ENCODE measurements around the gene OR51B2.
"Not testable (repeated sequence)": the region's sequence is repeated elsewhere in the genome, so short reads cannot be mapped to it uniquely, and the experiment has no call there.

OR51B2 gene

DNA sequence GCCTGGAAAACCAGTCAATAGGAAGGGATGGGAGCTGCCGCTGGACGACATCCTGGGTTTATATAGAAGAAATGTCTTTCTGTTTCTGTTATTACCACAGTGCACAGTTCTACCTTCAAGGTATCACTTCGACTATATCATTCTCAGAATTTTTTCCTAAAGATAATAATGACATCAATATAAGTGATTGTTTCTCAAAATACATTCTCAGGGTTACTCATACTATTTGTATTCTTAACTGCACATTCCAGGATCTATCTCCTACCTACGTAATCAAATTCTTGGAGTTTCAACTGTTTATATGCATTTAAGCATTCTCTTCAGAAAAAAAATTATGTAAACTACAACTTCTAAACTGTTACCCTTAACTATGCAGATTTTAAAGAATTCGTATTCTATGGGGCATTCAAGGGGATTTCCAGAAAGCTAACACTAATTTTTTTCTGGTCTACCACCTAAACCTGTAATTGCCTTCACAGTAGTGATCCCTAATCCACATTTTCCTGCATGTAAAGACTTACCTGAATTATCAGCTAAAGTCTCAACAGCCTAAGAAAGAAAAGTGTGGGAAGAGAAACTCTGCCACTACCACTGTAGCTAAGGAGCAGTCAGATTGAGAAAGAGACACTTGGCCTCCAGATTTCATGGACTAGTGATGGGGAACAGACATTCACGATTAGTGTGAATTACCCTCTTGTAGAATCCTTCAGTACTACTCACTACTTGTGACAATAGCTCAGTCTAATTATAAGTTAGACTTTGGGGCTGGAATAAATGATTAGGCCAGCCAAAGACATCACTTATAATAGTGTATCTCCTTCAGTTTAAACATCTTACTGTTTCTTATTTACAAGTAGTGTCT, 19.6 kb upstream of the OR51B2 start, which contains the start of gene OR51B5:
OR51B5 (minus strand) TSS at position 51 of the 862 bp plus-strand sequence; CDS start at position 51, 0 bp downstream.
- Mint-ChIP-seq H3K4me1 (no peaks in the 10 kb centered on the region), H3K27ac (no peak within 1 kb of the TSS), H3K27me3 (peaks cover 5% of the 10 kb centered on the region), H3K36me3 (no peaks in the 10 kb centered on the region), H3K9me3 (no peaks in the 10 kb centered on the region), H3K4me3 (no peak within 1 kb of the TSS)
- no peak for DNase-seq (ENCODE audit: low spot score in 2 of 2)
- no peak for ATAC-seq (ENCODE audit: low read depth)

DNA sequence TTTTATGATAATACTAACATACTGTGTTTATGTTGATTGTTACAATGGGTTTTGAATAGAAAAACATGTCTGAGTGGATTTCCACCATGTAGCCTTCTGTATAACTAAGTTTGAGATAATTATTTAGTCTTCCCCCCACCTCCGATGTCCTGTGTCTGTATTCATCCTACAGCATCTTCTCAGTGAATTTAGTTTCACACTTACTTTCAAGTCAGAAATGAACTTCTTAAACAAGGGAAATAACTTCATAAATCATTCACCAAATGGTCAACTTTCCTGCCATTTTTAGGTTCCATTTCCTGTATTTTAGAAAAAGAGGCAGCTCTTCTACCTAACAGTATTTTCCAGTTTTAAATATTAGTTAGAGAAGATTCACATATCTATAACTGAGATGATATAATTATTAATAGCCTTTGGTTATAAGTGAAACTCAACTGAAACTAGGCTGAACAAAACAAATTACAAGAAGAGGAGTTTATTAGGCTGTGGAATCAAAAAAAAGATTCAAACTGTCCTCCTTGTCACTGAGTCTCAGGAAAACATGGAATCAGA, 15.8 kb upstream of the OR51B2 start:
- no peaks in the 10 kb centered on the region for H3K36me3 Mint-ChIP-seq
- no peaks in the 10 kb centered on the region for H3K4me1 Mint-ChIP-seq
- no peaks in the 10 kb centered on the region for H3K9me3 Mint-ChIP-seq
- DNase-seq (ENCODE audit: low spot score in 2 of 2) = no peak
- H3K4me3 Mint-ChIP-seq = no peak overlapping the region
- peaks cover 2% of the 10 kb centered on the region for H3K27me3 Mint-ChIP-seq
- ATAC-seq (ENCODE audit: low read depth) = no peak
- no peak overlapping the region for H3K27ac Mint-ChIP-seq

DNA sequence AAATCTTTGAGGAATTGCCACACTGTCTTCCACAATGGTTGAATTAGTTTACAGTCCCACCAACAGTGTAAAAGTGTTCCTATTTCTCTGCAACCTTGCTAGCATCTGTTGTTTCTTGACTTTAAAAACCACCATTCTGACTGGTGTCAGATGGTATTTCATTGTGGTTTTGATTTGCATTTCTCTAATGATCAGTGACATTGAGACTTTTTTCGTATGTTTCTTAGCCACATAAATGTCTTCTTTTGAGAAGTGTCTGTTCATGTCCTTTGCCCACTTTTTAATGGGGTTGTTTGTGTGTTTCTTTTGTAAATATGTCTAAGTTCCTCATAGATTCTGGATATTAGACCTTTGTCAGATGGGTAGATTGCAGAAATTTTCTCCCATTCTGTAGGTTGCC, 13.2 kb upstream of the OR51B2 start:
- not testable (repeated sequence) for ATAC-seq (ENCODE audit: low read depth); H3K4me3 Mint-ChIP-seq; H3K27me3 Mint-ChIP-seq; H3K36me3 Mint-ChIP-seq; H3K4me1 Mint-ChIP-seq; H3K9me3 Mint-ChIP-seq; DNase-seq (ENCODE audit: low spot score in 2 of 2); H3K27ac Mint-ChIP-seq

DNA sequence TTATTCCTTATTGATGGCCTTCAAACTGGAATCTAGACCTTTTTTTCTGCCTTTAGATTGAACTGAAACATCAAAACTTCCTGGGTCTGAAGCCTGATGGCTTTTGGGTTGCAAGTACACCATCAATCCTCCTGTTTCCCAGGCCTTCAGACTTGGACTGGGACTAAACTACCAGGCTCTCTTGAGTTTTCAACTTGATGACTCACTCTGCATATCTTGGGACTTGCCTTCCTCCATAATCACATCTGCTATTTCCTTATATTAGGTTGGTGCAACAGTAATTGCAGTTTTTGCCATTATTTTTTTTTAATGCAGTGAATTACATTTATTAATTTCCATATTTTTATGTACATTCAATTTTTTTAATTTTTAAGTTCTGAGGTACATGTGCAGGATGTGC, 12.2 kb upstream of the OR51B2 start:
- DNase-seq (ENCODE audit: low spot score in 2 of 2) = no peak
- no peak for ATAC-seq (ENCODE audit: low read depth)
- no peak overlapping the region for H3K27ac Mint-ChIP-seq
- no peak overlapping the region for H3K4me3 Mint-ChIP-seq
- peaks cover 1% of the 10 kb centered on the region for H3K27me3 Mint-ChIP-seq
- no peaks in the 10 kb centered on the region for H3K9me3 Mint-ChIP-seq
- H3K4me1 Mint-ChIP-seq = no peaks in the 10 kb centered on the region
- no peaks in the 10 kb centered on the region for H3K36me3 Mint-ChIP-seq

DNA sequence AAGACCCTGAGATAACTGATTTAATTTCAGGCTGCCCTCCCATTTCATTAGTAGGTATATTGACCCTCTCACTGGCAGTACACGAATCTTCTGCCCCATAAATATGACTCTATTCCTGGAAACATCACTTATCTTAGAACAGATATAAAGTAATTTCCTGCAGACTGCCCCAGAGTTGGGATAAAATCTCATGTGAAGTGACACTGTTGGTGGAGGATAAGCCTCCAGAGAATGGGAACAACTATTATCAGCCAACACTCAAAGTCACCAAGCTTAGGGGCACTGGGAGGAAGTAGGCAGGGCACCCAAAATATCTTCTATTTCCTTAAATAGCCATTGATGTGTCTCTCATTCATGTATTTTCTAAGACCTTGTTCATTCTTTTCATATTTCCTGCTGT, 11.1 kb upstream of the OR51B2 start:
- H3K9me3 Mint-ChIP-seq = no peaks in the 10 kb centered on the region
- no peaks in the 10 kb centered on the region for H3K36me3 Mint-ChIP-seq
- no peaks in the 10 kb centered on the region for H3K4me1 Mint-ChIP-seq
- no peak overlapping the region for H3K27ac Mint-ChIP-seq
- no peak overlapping the region for H3K4me3 Mint-ChIP-seq
- DNase-seq (ENCODE audit: low spot score in 2 of 2) (no peak), ATAC-seq (ENCODE audit: low read depth) (no peak)
- H3K27me3 Mint-ChIP-seq = peaks cover 1% of the 10 kb centered on the region

DNA sequence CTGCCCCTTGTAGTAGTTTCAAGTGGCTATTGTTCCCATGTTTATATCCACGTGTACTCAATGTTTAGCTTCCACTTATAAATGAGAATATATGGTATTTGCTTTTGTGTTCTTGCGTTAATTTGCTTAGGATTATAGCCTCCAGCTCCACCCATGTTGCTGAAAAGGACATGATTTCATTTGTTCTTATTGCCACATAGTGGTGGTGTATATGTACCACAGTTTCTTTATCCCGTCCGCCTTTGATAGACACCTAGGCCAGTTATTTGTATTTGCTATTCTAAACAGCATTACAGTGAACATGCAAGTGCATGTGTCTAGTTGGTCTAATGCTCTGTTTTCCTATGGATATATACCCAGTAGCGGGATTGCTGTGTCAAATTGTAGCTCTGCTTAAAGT, 6.8 kb downstream of the OR51B2 start:
- Mint-ChIP-seq H3K4me3 (no peak overlapping the region), H3K36me3 (no peaks in the 10 kb centered on the region), H3K4me1 (no peaks in the 10 kb centered on the region), H3K27ac (no peak overlapping the region), H3K9me3 (peaks cover 2% of the 10 kb centered on the region), H3K27me3 (no peaks in the 10 kb centered on the region)
- no peak for ATAC-seq (ENCODE audit: low read depth)
- DNase-seq (ENCODE audit: low spot score in 2 of 2) = no peak

DNA sequence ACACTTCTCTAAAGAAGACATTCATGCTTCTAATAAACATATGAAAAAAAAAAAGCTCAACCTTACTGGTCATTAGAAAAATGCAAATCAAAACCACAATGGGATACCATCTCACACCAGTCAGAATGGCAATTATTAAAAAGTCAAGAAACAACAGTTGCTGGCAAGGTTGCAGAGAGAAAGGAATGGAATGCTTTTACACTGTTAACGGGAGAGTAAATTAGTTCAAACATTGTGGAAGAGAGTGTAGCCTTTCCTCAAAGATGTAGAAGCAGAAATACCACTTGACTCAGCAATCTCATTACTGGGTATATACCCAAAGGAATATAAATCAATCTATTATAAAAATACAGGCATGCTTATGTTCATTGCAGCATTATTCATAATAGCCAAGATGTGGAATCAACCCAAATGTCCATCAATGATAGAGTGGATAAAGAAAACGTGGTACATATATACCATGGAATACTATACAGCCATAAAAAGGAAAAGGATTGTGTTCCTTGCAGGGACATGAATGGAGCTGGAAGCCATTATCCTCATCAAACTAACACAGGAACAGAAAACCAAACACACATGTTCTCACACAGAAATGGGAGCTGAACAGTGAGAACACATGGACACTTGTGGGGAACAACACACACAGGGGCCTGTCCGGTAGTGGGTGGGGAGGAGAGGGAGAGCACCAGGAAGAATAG, 10.6 kb downstream of the OR51B2 start:
- not testable (repeated sequence) for ATAC-seq (ENCODE audit: low read depth); H3K4me1 Mint-ChIP-seq; DNase-seq (ENCODE audit: low spot score in 2 of 2); H3K4me3 Mint-ChIP-seq; H3K36me3 Mint-ChIP-seq; H3K27ac Mint-ChIP-seq; H3K27me3 Mint-ChIP-seq; H3K9me3 Mint-ChIP-seq

DNA sequence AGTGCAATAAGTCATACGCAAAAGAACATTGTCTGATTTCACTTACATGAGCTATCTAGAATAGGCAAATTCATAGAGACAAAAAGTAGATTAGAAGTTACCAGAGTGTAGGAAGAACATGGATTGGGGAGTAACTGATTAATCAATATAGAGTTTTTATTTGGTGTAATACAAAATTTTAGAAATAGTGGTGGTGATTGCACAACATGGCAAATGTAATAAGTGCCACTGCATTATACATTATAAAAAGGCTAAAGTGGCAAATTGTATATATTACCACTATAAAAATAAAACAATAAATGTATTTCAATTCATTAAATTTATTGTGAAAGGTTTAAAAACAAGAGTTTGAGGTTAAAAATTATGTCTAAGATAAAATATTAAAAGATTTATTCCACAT, 13.7 kb downstream of the OR51B2 start:
- ATAC-seq (ENCODE audit: low read depth) (no peak), DNase-seq (ENCODE audit: low spot score in 2 of 2) (no peak)
- Mint-ChIP-seq H3K27ac (no peak overlapping the region), H3K4me1 (no peaks in the 10 kb centered on the region), H3K27me3 (peaks cover 4% of the 10 kb centered on the region), H3K9me3 (peaks cover 2% of the 10 kb centered on the region), H3K36me3 (no peaks in the 10 kb centered on the region), H3K4me3 (no peak overlapping the region)

DNA sequence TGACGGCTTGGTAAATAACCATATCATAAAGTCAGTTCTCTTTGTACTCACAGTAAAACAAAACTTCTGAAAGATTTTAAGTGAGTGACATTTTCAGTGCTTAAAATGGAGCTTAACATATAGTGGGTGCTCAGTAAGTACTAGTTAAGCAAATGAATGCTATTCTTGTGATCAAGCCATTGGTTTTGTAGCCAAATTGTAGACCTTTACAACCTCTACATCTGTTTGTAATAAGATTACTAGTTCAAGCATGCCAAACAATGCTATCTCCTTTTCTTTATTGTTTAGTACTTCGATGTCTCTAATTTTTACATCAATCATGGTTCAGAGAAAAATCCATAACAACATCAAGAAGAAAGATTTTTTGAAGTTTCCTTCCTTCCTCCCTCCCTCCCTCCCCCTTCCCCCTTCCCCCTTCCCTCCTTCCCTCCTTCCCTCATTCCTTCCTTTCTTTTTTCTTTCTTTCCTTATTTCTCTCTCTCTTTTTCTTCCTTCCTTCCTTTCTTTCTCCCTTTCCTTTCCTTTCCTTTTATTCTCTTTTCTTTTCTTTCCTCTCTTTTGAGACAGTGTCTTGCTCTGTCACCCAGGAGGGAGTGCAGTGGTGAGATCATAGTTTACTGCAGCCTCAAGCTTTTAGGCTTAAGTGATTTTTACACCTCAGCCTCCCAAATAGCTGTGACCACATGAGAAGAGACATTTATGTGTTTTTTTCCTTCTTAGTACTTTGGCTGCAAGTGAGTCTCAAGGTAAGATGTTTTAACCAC, 16.7 kb downstream of the OR51B2 start:
- Mint-ChIP-seq H3K36me3 (no peaks in the 10 kb centered on the region), H3K9me3 (no peaks in the 10 kb centered on the region), H3K4me3 (no peak overlapping the region), H3K4me1 (no peaks in the 10 kb centered on the region), H3K27me3 (peaks cover 4% of the 10 kb centered on the region), H3K27ac (no peak overlapping the region)
- no peak for DNase-seq (ENCODE audit: low spot score in 2 of 2)
- ATAC-seq (ENCODE audit: low read depth) = no peak

DNA sequence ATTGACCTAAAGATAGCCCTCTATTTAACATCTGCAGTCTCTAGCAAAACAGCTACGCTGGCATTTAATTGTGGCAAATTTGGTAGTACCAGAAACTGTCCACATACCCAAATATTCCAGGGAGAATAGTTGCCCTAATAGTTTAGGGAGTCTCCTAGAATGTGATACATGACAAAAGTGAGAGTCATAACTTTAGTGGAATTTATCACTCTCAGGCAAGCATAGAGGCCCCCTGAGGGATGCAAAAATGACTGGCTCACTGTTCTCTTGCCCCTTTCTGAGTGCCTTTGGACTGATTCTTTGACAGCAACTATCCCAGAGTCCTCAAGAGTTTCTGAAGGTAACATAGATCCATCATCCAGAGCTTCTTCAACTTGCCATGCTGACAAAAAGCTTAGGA, 20.1 kb downstream of the OR51B2 start:
- Mint-ChIP-seq H3K27me3 (peaks cover 1% of the 10 kb centered on the region), H3K9me3 (no peaks in the 10 kb centered on the region), H3K4me3 (no peak overlapping the region), H3K4me1 (no peaks in the 10 kb centered on the region), H3K27ac (no peak overlapping the region), H3K36me3 (no peaks in the 10 kb centered on the region)
- DNase-seq (ENCODE audit: low spot score in 2 of 2) (no peak), ATAC-seq (ENCODE audit: low read depth) (no peak)

DNA sequence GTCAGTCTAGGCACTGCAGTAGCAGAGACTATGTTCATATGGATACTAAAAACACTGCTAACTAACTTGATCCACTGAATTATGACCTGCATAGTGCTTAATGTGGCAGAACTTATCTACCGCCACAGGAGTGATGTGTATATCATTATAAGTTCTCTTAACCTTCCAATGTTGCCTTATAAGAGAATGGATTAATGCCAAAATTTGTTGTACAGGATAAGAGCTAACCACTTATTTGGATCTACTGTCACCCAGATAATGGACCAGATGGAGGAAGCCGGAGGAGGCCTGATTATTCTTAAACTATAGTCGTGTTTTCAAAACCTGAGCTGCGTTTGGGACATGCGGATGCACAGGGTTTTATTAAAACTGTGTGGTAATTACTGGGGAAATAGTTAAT, 20.5 kb downstream of the OR51B2 start:
- H3K9me3 Mint-ChIP-seq = no peaks in the 10 kb centered on the region
- H3K4me3 Mint-ChIP-seq = no peak overlapping the region
- no peaks in the 10 kb centered on the region for H3K4me1 Mint-ChIP-seq
- ATAC-seq (ENCODE audit: low read depth) = no peak
- no peak for DNase-seq (ENCODE audit: low spot score in 2 of 2)
- H3K36me3 Mint-ChIP-seq = no peaks in the 10 kb centered on the region
- peaks cover 1% of the 10 kb centered on the region for H3K27me3 Mint-ChIP-seq
- no peak overlapping the region for H3K27ac Mint-ChIP-seq

DNA sequence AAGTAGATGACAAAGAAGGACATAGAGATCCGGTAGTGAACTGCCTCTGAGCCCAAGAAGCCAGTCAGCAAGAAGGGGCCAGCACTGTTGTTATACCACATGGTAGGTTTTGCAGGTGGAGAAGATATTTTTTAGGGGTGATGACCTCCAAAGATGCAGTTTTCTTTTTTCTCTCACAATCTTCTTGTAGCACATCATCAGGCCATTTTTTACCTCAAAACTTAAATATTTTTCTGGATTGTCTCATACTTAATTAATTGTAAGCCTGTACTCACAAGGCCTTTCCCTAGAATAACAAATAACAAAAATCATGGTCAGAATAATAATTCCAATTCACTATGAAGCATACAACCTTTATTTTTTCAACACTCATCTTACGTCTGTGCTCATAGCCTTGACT, 22.3 kb downstream of the OR51B2 start, which contains the start of gene OR51B4:
OR51B4 (minus strand) TSS at position 101 of the 400 bp plus-strand sequence; CDS start at position 101, 0 bp downstream.
- ATAC-seq (ENCODE audit: low read depth) (no peak), DNase-seq (ENCODE audit: low spot score in 2 of 2) (no peak)
- no peak within 1 kb of the TSS for H3K27ac Mint-ChIP-seq
- peaks cover 4% of the 10 kb centered on the region for H3K27me3 Mint-ChIP-seq
- no peak within 1 kb of the TSS for H3K4me3 Mint-ChIP-seq
- H3K36me3 Mint-ChIP-seq = no peaks in the 10 kb centered on the region
- H3K9me3 Mint-ChIP-seq = no peaks in the 10 kb centered on the region
- H3K4me1 Mint-ChIP-seq = no peaks in the 10 kb centered on the region

DNA sequence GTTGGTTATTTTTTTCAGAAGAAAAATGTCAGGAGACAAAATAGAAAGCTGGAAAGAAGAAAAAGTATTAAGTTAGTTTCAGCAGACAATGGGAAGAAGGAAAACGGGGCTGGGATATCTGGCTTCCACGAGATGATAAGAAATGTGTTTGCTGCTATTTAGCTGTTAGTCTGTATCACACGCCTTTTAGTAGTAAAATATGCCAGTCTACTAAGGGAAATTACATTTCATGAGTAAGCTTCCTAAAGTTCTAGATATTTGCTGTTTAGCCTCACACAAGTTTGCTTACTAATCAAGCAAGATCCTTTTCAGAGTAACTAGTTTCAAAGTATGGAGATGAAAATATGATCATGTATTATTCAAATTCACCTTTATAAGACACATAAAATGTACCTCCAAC, 23.8 kb downstream of the OR51B2 start:
- no peaks in the 10 kb centered on the region for H3K9me3 Mint-ChIP-seq
- ATAC-seq (ENCODE audit: low read depth) (no peak), DNase-seq (ENCODE audit: low spot score in 2 of 2) (no peak)
- H3K4me3 Mint-ChIP-seq = no peak overlapping the region
- no peak overlapping the region for H3K27ac Mint-ChIP-seq
- no peaks in the 10 kb centered on the region for H3K4me1 Mint-ChIP-seq
- H3K27me3 Mint-ChIP-seq = peaks cover 6% of the 10 kb centered on the region
- H3K36me3 Mint-ChIP-seq = no peaks in the 10 kb centered on the region

DNA sequence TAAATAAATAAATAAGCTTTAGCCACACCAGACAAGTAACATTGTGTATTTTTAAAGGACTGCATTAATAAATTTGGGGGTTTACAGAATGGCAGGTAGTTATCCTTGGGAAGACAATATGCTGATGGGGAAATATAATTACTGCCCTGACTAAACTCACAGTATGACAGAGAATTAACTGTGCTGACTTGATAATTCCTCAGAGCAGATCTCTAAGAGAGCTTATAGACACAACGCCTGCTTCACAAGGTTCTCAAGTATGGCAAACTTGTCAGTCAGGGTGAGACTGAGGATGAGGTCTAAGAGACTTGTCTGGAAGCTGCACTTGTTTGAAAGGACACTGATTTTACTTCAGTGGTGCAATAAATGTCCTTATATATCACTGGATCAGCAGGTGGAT, 25.6 kb downstream of the OR51B2 start:
- Mint-ChIP-seq H3K27me3 (peaks cover 6% of the 10 kb centered on the region), H3K9me3 (no peaks in the 10 kb centered on the region), H3K27ac (no peak overlapping the region), H3K4me1 (no peaks in the 10 kb centered on the region), H3K36me3 (no peaks in the 10 kb centered on the region), H3K4me3 (no peak overlapping the region)
- DNase-seq (ENCODE audit: low spot score in 2 of 2) (no peak), ATAC-seq (ENCODE audit: low read depth) (no peak)

Data from memory B cell (primary cell).